OCI-LY1 (cell line): ENCODE data around the gene MBD5.

Experiments used
- H2AFZ ChIP-seq: fragments of 200-600 bp; sonication (generic), shearing (Covaris generic); 2 replicates; pipeline ENCODE4 v1.6.0; 2014; ENCODE audit warnings: antibody characterized with exemption, mild to moderate bottlenecking, low read length
- H3F3A ChIP-seq: fragments of 200-600 bp; sonication (generic), shearing (Covaris generic); 2 replicates; pipeline ENCODE4 v1.6.0; 2014; ENCODE audit warnings: mild to moderate bottlenecking, antibody characterized with exemption, low read length, moderate library complexity; ENCODE audit not compliant: insufficient read depth
- H3K27ac ChIP-seq: fragments of 200-600 bp; sonication (generic); 2 replicates; pipeline ENCODE4 v1.5.1; 2014; ENCODE audit warnings: low read length, mixed run types, mild to moderate bottlenecking, low read depth; ENCODE audit not compliant: poor library complexity, severe bottlenecking
- H3K27me3 ChIP-seq: fragments of 200-600 bp; sonication (generic); 2 replicates; pipeline ENCODE4 v1.6.0; 2014; ENCODE audit warnings: antibody characterized with exemption, mild to moderate bottlenecking, low read length, moderate library complexity; ENCODE audit not compliant: insufficient read depth
- H3K36me3 ChIP-seq: fragments of 200-600 bp; sonication (generic); 2 replicates; pipeline ENCODE4 v1.6.1; 2014; ENCODE audit warnings: mild to moderate bottlenecking, antibody characterized with exemption, low read length, moderate library complexity, mixed read lengths; ENCODE audit not compliant: insufficient read depth
- H3K4me1 ChIP-seq: fragments of 200-600 bp; sonication (generic); 2 replicates; pipeline ENCODE4 v1.5.1; 2014; ENCODE audit warnings: mild to moderate bottlenecking, low read length, moderate library complexity; ENCODE audit not compliant: insufficient read depth, severe bottlenecking
- H3K4me2 ChIP-seq: fragments of 200-600 bp; sonication (generic), shearing (Covaris generic); 2 replicates; pipeline ENCODE4 v1.6.1; 2014; ENCODE audit warnings: low read length
- H3K4me3 ChIP-seq: fragments of 200-600 bp; sonication (generic); 2 replicates; pipeline ENCODE4 v1.5.1; 2014; ENCODE audit warnings: low read length, low read depth, mild to moderate bottlenecking, mixed read lengths; ENCODE audit not compliant: poor library complexity, severe bottlenecking
- H3K79me2 ChIP-seq: fragments of 200-600 bp; shearing (Covaris generic); 2 replicates; pipeline ENCODE4 v1.6.1; 2016; ENCODE audit warnings: mixed run types, low read length, mixed read lengths; ENCODE audit not compliant: insufficient read depth
- H3K9ac ChIP-seq: fragments of 200-600 bp; sonication (generic), shearing (Covaris generic); 2 replicates; pipeline ENCODE4 v1.6.1; 2014; ENCODE audit warnings: mild to moderate bottlenecking, low read length, mixed read lengths
- H3K9me2 ChIP-seq: fragments of 200-600 bp; sonication (generic), shearing (Covaris generic); 2 replicates; pipeline ENCODE4 v1.6.1; 2014; ENCODE audit warnings: low read depth, mild to moderate bottlenecking, low read length, mixed read lengths
- H3K9me3 ChIP-seq: fragments of 200-600 bp; shearing (Covaris generic); 2 replicates; pipeline ENCODE4 v1.6.1; 2014; ENCODE audit warnings: low read length, mixed read lengths
- H4K20me1 ChIP-seq: fragments of 200-600 bp; sonication (generic), shearing (Covaris generic); 2 replicates; pipeline ENCODE4 v1.6.0; 2016; ENCODE audit warnings: mild to moderate bottlenecking, low read length; ENCODE audit not compliant: insufficient read depth
- CTCF ChIP-seq: fragments of 200-600 bp; sonication (generic), shearing (Covaris generic); IDR thresholded peaks from 2 replicates; pipeline ENCODE4 v1.5.1; 2017; ENCODE audit warnings: mild to moderate bottlenecking, antibody characterized with exemption, low read length, moderate library complexity, mixed read lengths
- EZH2 ChIP-seq: fragments of 200-600 bp; sonication (generic), shearing (Covaris generic); IDR thresholded peaks from 2 replicates; pipeline ENCODE4 v1.8.0; 2017; ENCODE audit warnings: borderline replicate concordance, mixed run types, mild to moderate bottlenecking, antibody characterized with exemption, low read length, moderate library complexity, mixed read lengths

The MBD5 gene

GRCh38 chr2:148300544-148300943 lies 279.7 kb downstream of the MBD5 start:
- Histone ChIP-seq H3K4me3 (no peak overlapping the region), H3K9me2 (no peaks in the 10 kb centered on the region)
- TF ChIP-seq EZH2 (no peak), CTCF (no peak)

GRCh38 chr2:148301362-148301761 lies 280.5 kb downstream of the MBD5 start:
- no peak overlapping the region for H3K27ac ChIP-seq
- no peaks in the 10 kb centered on the region for H3F3A ChIP-seq
- no peak overlapping the region for H3K4me2 ChIP-seq
- no peaks in the 10 kb centered on the region for H3K9me3 ChIP-seq
- H3K27me3 ChIP-seq, result no peaks in the 10 kb centered on the region
- H3K9ac ChIP-seq, result no peak overlapping the region
- no peaks in the 10 kb centered on the region for H3K4me1 ChIP-seq
- no peak overlapping the region for H2AFZ ChIP-seq
- no peaks in the 10 kb centered on the region for H3K9me2 ChIP-seq
- no peaks in the 10 kb centered on the region for H3K36me3 ChIP-seq
- no peak for TF ChIP-seq EZH2
- no peak for TF ChIP-seq CTCF
- H3K4me3 ChIP-seq, result no peak overlapping the region
- no peaks in the 10 kb centered on the region for H4K20me1 ChIP-seq
- no peaks in the 10 kb centered on the region for H3K79me2 ChIP-seq

More at GRCh38 chr2:148300544-148300943, 279.7 kb downstream of the MBD5 start:
- no peak overlapping the region for H3K27ac ChIP-seq
- no peaks in the 10 kb centered on the region for H3K9me3 ChIP-seq
- no peaks in the 10 kb centered on the region for H3K4me1 ChIP-seq
- no peak overlapping the region for H2AFZ ChIP-seq
- no peaks in the 10 kb centered on the region for H3K27me3 ChIP-seq
- no peak overlapping the region for H3K4me2 ChIP-seq
- H3K79me2 ChIP-seq, result no peaks in the 10 kb centered on the region
- no peak overlapping the region for H3K9ac ChIP-seq
- H4K20me1 ChIP-seq, result no peaks in the 10 kb centered on the region
- H3K36me3 ChIP-seq, result no peaks in the 10 kb centered on the region
- no peaks in the 10 kb centered on the region for H3F3A ChIP-seq

GRCh38 chr2:148302526-148302925 lies 281.6 kb downstream of the MBD5 start:
- no peak overlapping the region for H2AFZ ChIP-seq
- no peaks in the 10 kb centered on the region for H3K9me3 ChIP-seq
- no peak overlapping the region for H3K27ac ChIP-seq
- H3K4me3 ChIP-seq, result no peak overlapping the region
- H3K27me3 ChIP-seq, result no peaks in the 10 kb centered on the region
- H3K36me3 ChIP-seq, result no peaks in the 10 kb centered on the region
- H3K79me2 ChIP-seq, result no peaks in the 10 kb centered on the region
- H4K20me1 ChIP-seq, result no peaks in the 10 kb centered on the region
- no peak overlapping the region for H3K9ac ChIP-seq
- H3K9me2 ChIP-seq, result no peaks in the 10 kb centered on the region
- TF ChIP-seq EZH2 (no peak), CTCF (no peak)
- H3F3A ChIP-seq, result no peaks in the 10 kb centered on the region
- H3K4me1 ChIP-seq, result no peaks in the 10 kb centered on the region
- H3K4me2 ChIP-seq, result no peak overlapping the region
